Rectal smooth muscle tissue (tissue), 1 donor: Measurements from ENCODE around the gene ITPR1.
A peak's percentile ranks its signal among the peaks of the same experiment; 100 is the strongest.

ENCODE experiments used
- H3K27ac ChIP-seq: one replicate; pipeline ENCODE4 v1.7.0; 2013; ENCODE audit warnings: low read depth, low read length, inconsistent platforms
- H3K27me3 ChIP-seq: one replicate; pipeline ENCODE4 v1.7.0; 2013; ENCODE audit warnings: low read length; ENCODE audit not compliant: control insufficient read depth, insufficient read depth
- H3K36me3 ChIP-seq: one replicate; pipeline ENCODE4 v1.7.0; 2013; ENCODE audit warnings: low read length; ENCODE audit not compliant: control insufficient read depth, insufficient read depth
- H3K4me1 ChIP-seq: one replicate; pipeline ENCODE4 v1.7.0; 2013; ENCODE audit warnings: low read length; ENCODE audit not compliant: control insufficient read depth, insufficient read depth
- H3K4me3 ChIP-seq: one replicate; pipeline ENCODE4 v1.7.0; 2013; ENCODE audit warnings: low read length
- H3K9ac ChIP-seq: one replicate; pipeline ENCODE4 v1.7.0; 2013; ENCODE audit warnings: low read length

The ITPR1 gene

DNA sequence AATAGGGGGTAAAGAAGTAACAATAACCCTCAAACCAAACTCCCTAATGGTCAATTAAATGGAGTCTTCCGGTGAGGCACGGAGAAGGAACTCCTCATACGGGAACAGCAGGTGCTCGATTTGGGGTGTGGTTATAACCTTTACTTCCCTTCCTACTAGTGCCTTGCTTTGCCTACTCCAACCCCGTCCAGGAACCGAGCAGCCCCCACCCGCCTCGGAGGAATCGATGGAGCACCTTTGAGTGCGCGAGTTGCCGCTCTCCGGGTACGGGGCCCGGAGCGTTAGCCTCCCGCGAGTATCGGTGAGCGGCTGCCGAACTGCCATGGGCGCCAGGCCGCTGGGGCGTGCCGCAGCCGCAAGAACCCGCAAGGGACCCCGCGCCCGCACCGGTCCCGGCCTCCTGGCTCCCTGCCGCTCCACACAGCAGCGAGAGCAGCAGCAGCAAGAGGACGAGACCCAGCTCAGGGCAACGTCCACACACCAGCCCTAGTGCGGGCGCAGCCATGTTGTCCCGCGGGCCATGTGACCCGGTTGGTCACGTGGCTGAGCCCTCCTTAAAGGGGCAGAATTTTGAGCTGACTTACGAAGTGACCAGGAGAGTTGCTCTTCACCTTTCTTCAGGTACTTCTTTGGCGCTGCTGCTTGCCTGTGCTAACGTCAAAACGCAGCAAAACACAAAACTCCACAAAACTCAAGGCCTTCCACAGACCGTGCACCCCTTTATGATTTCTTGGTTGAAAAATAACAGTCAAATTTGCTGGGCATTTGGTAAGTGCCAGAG is 26.2 kb upstream of the ITPR1 start, which contains the start of gene SUMF1:
Gene SUMF1, minus strand, starts transcription at position 529 of the 781 bp plus-strand sequence. Its CDS starts 24 bp downstream, at position 505.
- Histone ChIP-seq H3K36me3 (no peaks in the 10 kb centered on the region), H3K27me3 (peaks cover 2% of the 10 kb centered on the region), H3K4me3 (peak within 1 kb of the TSS; percentile 93), H3K9ac (peak within 1 kb of the TSS; percentile 59), H3K4me1 (no peaks in the 10 kb centered on the region), H3K27ac (peak within 1 kb of the TSS; percentile 81)

DNA sequence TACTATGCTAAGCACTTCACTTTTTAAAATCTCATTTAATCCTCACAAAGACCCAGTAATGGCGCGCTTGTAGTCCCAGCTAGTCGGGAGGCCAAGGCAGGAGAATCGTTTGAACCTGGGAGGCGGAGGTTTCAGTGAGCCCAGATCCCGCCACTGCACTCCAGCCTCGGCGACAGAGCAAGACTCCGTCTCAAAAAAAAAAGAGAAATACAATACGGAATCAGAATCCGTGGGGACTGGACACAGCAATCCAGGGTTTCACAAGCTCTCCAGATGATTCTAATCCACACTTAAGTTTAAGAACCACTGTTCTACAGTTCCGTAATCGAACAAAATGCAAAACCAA is 25.7 kb upstream of the ITPR1 start:
- H3K4me1 ChIP-seq, result no peaks in the 10 kb centered on the region
- peak overlapping the region; percentile 93 for H3K4me3 ChIP-seq
- peaks cover 2% of the 10 kb centered on the region for H3K27me3 ChIP-seq
- peak overlapping the region; percentile 81 for H3K27ac ChIP-seq
- H3K9ac ChIP-seq, result peak overlapping the region; percentile 59
- no peaks in the 10 kb centered on the region for H3K36me3 ChIP-seq

DNA sequence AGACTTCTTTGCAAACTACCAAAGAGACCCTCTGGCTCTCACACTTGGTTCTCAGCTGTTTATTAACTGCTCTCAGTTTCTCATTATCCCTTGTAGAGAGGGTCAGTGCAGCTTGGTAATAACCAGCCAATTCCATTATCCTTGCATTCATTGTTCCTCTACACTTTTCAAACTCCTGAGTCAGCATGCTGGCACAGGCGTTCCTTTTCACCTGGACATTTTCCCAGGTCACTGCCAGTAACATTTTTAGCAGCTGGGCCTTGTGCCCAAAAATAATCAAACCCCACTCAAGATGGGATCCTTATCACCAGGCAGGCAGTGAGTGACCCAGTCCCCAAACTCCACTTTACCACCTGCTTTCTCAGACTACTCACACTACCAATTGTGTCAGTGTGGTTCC is 21.2 kb upstream of the ITPR1 start:
- H3K36me3 ChIP-seq, result no peaks in the 10 kb centered on the region
- no peak overlapping the region for H3K27ac ChIP-seq
- H3K4me1 ChIP-seq, result no peaks in the 10 kb centered on the region
- H3K27me3 ChIP-seq, result peaks cover 2% of the 10 kb centered on the region
- H3K4me3 ChIP-seq, result no peak overlapping the region
- H3K9ac ChIP-seq, result no peak overlapping the region

DNA sequence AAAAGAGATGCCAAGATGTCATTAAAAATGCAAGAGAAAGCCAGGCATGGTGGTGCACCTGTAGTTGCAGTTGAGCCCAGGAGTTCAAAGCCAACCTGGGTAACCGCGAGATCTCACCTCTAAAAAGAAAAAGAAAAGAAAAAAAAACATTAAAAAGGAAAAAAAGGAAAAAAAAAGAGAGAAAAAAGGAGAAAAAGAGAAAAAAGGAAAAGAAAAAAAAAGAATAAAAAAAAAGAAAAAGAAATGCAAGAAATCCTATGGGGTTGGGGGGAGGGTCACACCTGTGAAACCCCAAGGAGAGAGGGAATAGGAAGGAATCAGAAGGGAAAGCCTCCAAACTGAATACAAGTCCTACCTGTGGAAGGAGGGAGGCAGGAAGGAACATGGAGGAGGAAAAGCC is 20.8 kb upstream of the ITPR1 start:
- Histone ChIP-seq H3K36me3 (no peaks in the 10 kb centered on the region), H3K27ac (no peak overlapping the region), H3K4me1 (no peaks in the 10 kb centered on the region), H3K4me3 (no peak overlapping the region), H3K9ac (no peak overlapping the region), H3K27me3 (peaks cover 2% of the 10 kb centered on the region)

DNA sequence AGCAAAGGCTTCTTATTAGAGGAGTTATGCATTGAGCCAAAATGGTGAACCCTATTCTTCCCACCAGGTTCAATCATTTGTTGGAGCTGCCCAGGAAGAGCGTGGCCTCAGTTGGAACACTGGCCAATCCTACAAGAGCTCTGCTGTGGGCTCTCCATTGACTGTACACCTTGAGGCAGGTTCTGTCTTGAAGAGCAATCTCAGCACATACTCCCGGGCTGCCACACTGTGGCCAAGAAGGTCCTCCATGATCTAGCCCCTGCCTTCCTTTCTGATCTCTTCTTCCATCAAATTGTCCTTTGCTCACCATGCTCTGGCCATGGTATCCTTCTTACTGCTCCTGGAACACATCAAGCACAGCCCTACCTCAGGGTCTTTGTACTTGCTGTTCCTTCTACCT is 20.4 kb upstream of the ITPR1 start:
- no peaks in the 10 kb centered on the region for H3K36me3 ChIP-seq
- no peak overlapping the region for H3K4me3 ChIP-seq
- no peaks in the 10 kb centered on the region for H3K4me1 ChIP-seq
- no peak overlapping the region for H3K9ac ChIP-seq
- peaks cover 2% of the 10 kb centered on the region for H3K27me3 ChIP-seq
- no peak overlapping the region for H3K27ac ChIP-seq

DNA sequence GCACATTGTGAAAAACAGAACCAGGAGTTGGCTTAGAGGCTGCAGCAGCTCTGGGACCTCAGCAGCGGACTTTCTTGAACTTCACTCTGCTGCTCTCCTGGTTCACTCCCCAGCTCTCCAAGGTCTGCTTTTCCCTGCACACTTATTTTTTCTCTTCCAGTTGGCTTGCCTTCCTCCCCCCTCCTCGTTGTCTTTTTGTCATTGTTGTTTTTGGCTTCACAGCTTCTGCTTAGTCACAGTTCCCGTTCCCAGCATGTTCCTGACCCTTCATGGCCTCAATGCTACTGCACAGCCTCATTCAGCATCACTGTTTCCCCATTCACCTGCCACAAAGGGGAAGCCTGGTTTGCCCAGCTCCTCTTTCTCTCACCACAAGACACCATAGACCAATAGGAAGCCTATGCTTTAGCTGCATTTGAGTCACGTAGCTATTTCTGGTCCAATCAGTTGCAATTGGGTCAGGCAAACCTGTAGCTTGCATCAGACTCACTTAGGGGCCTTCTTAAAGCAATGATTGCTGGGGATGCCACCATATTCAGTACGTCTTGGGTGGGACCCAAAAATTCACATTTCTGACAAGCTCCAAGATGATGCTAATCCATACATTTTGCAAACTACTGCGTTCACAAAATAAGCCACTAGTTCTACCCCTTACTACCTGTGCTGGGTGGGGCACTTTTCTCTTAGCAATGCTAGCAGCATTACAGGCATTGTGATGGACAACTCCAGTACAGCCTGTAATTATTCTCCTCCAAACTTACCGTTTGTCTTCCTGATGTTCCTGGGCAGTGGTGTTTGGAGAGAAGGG is 18.3 kb upstream of the ITPR1 start:
- Histone ChIP-seq H3K27me3 (peaks cover 2% of the 10 kb centered on the region), H3K4me3 (no peak overlapping the region), H3K27ac (no peak overlapping the region), H3K9ac (no peak overlapping the region), H3K36me3 (no peaks in the 10 kb centered on the region), H3K4me1 (no peaks in the 10 kb centered on the region)

DNA sequence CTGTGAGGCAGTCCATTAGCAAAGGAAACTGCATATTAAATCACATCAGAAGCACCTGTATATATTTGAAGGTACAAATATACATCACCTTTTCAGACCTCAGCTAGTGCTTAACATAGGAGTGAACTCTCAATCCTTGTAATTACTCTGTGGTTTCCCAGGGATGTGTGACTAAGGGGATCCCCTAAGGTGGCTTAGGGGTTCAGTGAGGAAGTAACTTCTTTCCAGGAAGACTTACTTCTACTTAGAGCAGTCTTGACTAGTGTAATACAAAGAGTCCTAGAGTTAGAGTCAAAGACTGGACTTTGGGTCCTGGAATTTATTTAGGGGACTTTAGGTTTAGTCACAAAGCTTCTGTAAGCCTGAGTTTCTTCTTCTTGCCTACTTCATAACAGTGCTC is 17.3 kb upstream of the ITPR1 start:
- no peaks in the 10 kb centered on the region for H3K36me3 ChIP-seq
- H3K27me3 ChIP-seq, result peaks cover 2% of the 10 kb centered on the region
- no peak overlapping the region for H3K27ac ChIP-seq
- H3K4me3 ChIP-seq, result no peak overlapping the region
- H3K9ac ChIP-seq, result no peak overlapping the region
- H3K4me1 ChIP-seq, result no peaks in the 10 kb centered on the region

DNA sequence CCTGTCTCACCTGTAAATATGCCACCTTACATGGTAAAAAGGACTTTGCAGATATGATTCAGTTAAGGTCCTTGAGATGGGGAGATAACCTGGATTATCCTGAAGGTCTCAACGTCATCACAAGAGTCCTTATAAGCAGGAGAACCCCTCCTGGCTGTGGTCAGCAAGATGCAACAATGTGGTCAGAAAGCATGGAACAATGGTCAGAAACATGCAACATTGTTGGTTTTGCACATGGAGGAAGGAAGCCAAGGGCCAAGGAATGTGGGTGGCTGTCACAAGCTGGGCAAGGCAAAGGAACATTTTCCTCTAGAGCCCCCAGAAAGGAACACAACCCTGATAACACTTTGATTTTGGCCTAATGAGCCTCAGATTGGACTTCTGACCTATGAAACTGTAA is 16.7 kb upstream of the ITPR1 start:
- H3K4me3 ChIP-seq, result no peak overlapping the region
- H3K27ac ChIP-seq, result no peak overlapping the region
- H3K36me3 ChIP-seq, result no peaks in the 10 kb centered on the region
- H3K4me1 ChIP-seq, result no peaks in the 10 kb centered on the region
- peaks cover 2% of the 10 kb centered on the region for H3K27me3 ChIP-seq
- no peak overlapping the region for H3K9ac ChIP-seq

DNA sequence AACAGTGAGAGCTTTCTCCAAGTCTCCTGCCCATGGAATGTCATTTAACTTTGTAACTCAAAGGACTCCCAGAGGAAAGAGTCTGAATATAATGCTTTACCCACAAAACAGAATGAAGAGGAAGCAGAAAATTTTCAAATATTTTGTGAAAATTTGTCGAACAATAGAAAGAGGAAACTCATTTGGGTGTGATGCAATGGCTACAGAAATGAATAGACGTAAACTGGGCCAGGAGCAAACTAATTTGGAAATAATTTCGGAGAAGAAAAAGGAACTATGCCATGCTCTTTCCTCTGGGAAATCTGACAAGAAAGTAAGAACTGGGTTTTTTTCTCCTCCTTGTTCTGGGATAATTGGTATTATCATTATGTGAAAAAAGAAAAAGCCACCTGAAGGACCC is 14.9 kb upstream of the ITPR1 start:
- Histone ChIP-seq H3K27ac (no peak overlapping the region), H3K36me3 (no peaks in the 10 kb centered on the region), H3K9ac (no peak overlapping the region), H3K4me3 (no peak overlapping the region), H3K27me3 (no peaks in the 10 kb centered on the region), H3K4me1 (no peaks in the 10 kb centered on the region)

DNA sequence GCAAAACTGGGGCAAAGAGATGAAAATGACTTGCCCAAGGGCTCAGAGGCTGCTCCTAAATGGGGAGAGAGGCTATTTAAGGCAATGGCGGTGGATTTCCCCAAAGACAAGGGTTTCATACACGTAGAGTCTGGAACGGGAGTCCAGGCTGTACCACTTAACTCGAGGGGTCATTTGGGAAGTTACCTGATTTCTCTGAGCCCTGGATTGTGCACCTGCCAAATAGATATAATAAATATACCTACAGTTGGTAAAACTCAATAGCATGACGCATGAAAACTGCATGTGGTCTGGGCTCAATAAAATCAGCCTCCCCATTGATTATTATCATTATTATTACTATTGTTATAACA is 1.3 kb upstream of the ITPR1 start:
- Histone ChIP-seq H3K36me3 (no peaks in the 10 kb centered on the region), H3K4me3 (peak overlapping the region; percentile 88), H3K9ac (no peak overlapping the region), H3K27ac (no peak overlapping the region), H3K27me3 (no peaks in the 10 kb centered on the region), H3K4me1 (peaks cover 11% of the 10 kb centered on the region)

DNA sequence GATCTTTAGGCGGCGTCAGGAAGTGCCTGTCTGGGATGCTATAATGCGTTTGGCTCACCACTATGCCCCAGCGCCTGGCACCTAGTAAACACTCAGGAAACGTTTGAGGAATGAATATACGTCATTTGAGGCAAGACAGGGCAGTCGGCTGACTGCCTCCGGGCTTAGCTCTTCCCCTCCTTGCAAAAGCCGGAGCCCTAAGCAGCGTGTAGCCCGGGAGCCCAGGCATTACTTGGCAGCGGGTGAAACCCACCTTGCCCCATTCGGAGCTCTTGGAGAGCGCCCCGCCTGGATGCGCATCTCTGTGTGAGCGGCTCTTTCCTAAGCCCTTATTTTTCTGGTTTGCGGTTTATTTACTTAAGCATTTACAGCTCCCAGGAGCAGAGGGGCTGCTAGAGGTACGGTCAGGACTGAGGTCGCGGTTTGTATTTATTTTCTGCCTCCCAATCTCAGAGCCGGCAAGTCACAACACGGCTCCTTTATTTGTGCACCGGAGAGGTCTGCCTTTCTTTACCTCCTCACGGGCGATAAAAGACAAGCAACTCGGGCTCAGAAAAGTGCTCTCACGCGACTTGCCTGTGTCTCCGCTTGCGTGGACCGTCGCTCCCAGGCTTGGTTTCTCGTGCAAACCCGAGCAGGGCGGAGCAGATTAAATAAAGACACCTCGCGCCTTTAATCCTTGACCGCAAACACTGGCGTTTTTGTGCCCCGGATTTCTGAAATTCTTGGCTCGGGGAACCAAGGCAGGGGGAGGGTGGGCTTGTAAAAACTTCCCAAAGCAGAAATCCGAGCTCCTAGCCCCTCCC is 737 bp upstream of the ITPR1 start:
- peak overlapping the region; percentile 57 for H3K9ac ChIP-seq
- peak overlapping the region; percentile 83 for H3K27ac ChIP-seq
- H3K4me1 ChIP-seq, result peaks cover 11% of the 10 kb centered on the region
- no peaks in the 10 kb centered on the region for H3K27me3 ChIP-seq
- H3K4me3 ChIP-seq, result peak overlapping the region; percentile 88
- H3K36me3 ChIP-seq, result no peaks in the 10 kb centered on the region
